GM20000 (cell line): ENCODE data around the gene UMPS.
"Not testable (repeated sequence)": the region's sequence is repeated elsewhere in the genome, so short reads cannot be mapped to it uniquely, and the experiment has no call there.

Experiments used
- DNase-seq: peaks from one replicate; pipeline ENCODE4 v3.0.0; 2012; ENCODE audit warnings: low spot score
- CTCF ChIP-seq: IDR thresholded peaks from 2 replicates; pipeline ENCODE4 v1.5.1; 2012; ENCODE audit warnings: mild to moderate bottlenecking, control low read depth; ENCODE audit errors: extremely low read depth, missing control alignments

The UMPS gene

DNA sequence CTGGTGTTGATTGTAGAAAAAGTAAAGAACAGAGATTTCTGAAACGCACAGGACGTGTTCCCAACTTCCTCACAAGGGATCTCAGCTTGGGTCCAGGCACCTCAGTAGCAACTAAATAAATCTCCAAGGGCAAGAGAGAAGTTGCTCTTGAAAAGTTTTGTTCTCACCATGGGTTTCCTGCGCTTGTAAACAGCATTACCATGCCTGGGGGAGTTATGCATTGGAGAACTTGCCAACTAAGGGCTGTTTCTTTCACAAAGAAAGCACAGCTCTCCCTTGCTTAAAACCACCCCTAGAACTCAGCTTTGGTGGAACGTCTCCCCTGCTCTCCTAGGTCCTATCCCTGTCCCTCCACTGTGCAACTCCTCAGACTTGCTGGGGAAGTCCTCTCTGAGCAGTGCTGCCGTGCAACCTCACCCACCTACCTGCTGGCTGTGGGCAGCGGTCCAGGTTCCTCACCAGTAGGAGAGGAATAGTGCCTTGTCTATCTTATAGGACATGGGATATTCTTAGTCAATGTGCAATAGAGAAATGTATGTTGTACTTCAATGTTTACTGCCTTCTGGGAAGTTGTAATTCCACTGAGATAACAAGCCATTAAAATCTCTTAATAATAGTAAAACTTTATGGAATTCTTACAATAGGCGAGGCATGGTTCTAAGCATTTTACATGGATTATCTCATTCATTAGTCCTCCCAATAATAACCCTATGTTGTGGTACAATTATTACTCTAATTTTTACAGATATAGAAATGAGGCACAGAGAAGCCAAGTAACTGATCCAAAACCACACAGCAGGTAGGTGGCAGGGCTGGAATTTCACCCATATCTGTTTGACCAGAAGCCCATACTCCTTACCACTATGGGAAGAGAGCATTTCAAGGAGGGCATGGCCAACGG lies 51.5 kb downstream of the UMPS start:
- TF ChIP-seq CTCF, result no peak

GRCh38 chr3:124782377-124782712 lies 52.1 kb downstream of the UMPS start:
- not testable (repeated sequence) for DNase-seq

More for the DNA sequence above, 51.5 kb downstream of the UMPS start:
- no peak for DNase-seq

GRCh38 chr3:124783696-124784095 lies 53.4 kb downstream of the UMPS start:
- no peak for TF ChIP-seq CTCF

DNA sequence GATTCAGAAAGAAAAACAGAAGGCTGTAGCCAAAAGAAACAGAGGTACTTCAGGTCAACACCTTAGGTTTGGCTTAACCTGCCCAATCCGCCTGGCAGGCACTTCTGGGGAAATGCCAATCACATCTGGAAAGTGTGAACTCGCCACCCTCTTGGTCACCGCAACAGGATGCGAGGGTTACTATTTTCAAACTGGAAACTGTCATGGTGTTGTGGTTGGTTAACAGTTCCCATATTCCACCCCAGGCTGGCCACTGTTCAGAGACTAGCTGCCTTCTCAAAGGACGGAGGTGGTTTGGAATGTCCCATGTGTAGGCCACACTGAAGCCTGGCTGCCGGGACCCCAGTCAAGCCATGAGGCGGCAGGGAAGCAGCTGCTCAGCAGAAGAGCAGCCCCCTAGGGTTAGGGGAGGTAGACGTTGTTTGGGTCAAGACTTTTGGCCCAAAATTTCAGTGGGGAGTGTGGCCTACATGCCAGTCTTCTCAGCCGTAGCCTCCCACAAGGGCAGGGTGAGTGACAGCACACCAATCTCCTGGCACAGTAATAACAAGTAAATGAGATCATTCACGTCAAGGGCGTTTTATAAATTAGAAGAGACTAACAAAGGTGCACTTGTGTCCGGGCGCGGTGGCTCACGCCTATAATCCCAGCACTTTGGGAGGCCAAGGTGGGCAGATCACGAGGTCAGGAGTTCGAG lies 54.6 kb downstream of the UMPS start:
- TF ChIP-seq CTCF, result no peak
- DNase-seq, result no peak

More at GRCh38 chr3:124783696-124784095, 53.4 kb downstream of the UMPS start:
- DNase-seq, result no peak

DNA sequence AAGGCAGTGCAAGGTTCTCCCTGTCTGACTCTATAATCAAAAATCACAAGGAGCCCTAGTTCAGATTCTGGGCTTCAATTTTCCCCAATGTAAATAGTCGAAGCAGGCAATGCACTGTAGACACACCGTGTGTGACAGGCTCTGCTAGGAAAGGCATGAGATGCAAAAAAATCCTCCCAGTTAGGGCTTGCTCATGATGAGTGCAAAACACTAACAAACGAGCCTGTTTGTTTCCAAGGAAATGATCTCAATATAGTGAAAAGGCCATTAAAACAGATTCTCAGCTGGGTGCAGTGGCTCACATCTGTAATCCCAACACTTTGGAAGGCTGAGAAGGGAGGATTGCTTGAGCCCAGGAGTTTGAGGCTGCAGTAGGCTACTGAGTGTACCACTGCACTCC lies 55.7 kb downstream of the UMPS start:
- DNase-seq, result no peak
- no peak for TF ChIP-seq CTCF

GRCh38 chr3:124786511-124787241 lies 56.4 kb downstream of the UMPS start:
- DNase-seq, result no peak

More at GRCh38 chr3:124786511-124787241, 56.4 kb downstream of the UMPS start:
- no peak for TF ChIP-seq CTCF
